Embryonic facial prominence (tissue), 1 donor: Measurements from ENCODE around the gene NCK2.

Experiments
- DNase-seq: peaks from one replicate; pipeline ENCODE4 v3.0.0-alpha.2; 2016; ENCODE audit errors: extremely low spot score

The NCK2 gene

DNA sequence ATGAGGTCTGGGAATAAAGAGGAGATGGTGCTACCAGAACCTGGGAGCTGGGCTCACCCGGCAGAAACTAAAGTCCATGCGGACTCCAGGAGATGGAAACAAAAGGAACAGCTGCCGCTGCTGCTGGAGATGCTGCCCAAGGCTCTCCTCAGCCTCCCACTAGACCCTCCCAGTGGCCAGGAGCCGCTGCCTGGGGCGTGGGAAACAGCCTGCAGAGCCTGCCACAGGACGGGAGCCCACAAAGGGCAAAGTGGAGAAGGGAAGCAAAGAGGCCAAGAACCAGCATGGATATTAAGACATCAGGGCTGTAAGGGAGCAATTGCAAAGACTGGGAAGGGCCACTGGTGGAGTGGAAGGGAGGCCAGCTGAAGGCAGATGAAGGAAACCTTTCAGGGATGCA lies 179.6 kb downstream of the NCK2 start:
- DNase-seq = no peak

DNA sequence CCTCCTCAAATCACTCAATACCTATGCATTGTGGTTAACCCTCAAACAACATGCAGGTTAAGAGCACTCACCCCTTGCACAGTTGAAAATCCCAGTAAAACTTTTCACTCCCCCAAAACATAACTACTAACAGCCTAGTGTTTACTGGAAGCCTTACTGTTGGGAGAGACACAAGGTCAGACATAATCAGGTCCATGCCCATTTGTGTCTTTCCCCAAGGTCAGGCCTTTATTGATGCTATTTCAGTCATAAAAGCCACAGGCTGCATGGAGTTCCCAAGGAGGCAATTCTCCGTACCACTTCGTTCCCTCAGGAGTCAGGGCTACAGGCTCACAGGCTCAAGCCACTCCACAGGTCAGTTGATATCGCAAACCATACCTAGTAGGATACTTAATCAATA lies 180.2 kb downstream of the NCK2 start:
- DNase-seq = no peak

DNA sequence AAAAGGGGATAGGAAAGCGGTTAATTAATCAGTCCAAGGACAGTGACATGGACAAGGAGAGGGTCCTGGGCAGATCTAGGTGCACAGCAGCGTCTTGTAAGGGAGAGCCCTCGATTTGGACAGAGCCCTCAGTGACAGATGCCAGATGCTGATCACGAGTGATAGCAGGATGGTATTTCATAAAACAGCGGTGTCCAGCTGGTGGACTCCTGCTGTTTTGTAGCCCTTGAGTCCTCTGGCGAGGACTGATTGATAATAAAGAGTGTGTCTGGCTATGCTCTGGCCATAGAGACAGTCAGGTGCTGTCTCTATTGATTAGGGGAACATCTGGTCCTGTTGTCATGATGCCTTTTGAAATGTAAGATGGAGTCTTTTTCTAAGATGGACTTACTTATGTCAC lies 180.7 kb downstream of the NCK2 start:
- no peak for DNase-seq

DNA sequence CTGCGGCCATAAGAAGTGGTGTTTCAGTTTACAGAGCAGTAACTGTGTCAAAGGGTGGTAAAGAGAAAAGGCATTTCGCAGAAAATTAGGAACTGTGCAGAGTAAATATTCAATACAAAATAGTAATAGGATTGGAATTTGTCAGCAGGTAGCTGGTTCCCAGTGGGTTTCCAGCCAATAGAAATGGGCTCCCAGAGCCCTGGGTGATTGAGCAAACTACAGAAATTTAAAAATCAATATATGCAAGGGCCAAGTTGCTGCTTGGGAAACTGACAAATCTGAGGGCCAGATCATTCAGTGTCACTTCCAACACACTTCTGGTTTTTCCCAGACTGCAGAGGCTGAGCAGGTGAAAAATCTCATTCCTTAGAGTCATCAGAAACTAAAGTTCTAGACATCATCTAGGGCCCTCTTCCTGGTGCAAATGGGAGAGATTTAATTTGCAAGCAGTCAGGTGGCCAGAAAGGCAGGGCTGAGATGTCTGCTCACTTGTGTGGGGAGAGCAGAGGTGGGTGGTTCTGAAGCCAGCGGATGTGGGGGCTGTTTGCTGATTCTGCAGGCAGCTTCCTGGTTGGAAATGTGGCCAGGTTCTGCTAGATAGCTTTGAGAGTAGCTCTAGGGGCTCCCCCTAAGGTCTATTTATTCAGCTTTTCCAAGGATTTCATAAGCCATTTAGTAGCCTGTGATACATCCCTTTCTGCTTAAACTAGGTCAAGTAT lies 182.4 kb downstream of the NCK2 start:
- no peak for DNase-seq

DNA sequence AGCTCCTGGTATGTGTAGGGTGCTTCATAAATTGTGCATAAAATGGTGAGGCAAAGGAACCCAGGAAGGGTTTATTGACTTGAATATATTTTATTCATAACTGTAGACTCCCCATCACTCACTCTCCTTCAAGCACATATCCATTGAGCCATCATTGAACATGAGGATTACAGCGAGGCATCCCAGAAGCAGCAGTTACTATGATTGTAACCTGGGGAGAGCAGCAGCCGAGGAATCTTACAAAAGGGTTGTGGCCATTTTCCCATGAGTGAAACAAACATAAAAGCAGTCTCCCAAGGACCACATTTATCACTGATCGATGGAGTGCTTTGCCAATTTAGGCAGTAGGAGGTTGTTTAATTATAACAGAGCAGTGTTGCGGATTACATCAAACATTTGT lies 183.4 kb downstream of the NCK2 start:
- DNase-seq = no peak

DNA sequence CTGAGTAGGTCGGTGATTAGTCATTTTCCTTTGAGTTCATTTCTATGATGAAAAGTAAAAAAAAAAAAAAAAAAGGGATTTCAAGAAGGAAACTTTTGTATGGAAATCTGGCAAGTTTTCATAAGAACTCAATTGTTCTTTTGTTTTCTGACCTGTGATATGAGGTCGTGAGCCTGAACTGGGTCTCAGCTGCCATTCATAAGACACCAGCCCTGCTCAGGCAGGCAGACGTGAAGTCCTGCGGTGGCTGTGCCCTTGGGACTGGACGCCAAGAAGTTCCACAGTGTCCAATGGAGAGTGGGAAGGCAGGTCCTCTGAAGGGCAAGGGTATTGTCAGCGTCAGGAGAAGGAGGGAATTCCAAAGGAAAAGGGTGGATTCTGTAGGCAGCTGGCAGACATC lies 183.9 kb downstream of the NCK2 start:
- no peak for DNase-seq

DNA sequence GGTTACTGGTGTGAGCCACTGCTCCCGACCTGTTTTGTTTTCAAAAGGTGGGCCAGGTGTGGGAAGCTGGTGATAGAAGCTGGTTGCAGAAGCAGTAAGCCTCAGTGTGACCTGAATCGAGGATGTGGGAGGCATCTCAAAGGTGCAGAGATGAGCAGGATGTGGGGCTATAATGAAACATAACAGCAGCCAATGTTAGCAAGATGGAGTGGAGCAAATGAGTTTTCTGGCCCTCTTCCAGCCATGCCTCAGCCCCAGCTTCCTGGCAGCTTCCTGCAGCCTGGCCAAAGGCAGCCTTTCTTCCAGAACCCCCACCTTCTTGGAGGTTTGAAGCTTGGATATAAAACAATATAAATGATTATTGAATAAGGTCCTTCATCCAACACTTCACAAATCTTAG lies 184.8 kb downstream of the NCK2 start:
- DNase-seq = no peak

DNA sequence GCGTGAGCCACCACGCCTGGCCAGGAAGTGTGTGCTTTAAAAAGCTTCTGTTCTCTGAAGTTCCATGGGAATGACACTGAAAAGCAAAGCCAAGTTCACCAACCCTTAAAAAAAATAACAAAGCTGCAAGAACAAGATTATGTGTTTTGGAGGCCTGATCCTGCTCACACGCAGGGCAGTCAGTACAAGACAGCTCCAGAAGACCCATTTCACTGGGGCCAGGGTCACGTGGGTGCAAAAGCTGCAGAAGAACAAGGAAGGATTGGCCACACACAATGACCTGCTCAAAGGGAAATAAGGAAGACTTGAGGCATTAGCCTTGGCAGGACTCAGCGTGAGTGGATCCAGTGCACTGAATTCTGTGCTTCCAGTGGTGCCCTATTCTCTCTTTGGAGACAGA lies 187.9 kb downstream of the NCK2 start:
- DNase-seq = no peak

DNA sequence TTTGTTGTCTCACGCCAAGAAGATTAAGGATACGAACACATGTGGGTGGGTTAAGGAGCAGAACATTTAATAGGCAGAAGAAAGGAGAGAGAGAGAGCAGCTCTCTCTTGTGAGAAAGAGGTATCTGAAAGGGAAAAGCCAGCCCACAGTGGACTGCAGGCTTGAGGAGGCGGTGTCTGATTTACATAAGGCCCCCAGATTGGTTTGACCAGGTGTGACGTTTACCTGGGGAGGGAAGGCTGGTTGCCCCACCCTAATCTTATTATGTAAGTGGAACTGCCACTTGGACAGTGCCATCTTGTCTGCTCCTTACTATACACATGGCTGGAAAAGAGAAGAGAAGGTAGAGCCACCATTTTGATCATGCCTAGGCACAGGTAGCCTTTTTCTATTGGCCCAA lies 189.2 kb downstream of the NCK2 start:
- DNase-seq = no peak

DNA sequence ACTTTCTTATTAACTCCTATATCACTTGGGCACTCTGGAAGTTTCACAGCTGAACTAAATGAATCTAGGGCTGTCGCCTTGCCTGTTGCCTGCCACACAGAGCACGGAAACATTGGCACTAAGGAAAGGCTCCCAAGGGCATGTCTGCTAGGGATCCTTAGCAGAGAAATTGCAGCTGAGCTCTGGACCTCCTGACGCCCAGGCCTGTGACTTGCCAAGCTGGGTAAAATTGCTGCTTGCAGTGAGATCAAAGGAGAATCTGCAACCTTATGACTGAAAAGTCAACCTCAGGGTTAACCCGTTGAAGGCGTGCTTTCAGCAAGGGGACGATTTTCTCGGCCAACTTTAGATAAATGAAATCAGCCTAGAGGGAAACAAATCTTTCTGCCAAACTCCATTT lies 189.8 kb downstream of the NCK2 start:
- DNase-seq = no peak

DNA sequence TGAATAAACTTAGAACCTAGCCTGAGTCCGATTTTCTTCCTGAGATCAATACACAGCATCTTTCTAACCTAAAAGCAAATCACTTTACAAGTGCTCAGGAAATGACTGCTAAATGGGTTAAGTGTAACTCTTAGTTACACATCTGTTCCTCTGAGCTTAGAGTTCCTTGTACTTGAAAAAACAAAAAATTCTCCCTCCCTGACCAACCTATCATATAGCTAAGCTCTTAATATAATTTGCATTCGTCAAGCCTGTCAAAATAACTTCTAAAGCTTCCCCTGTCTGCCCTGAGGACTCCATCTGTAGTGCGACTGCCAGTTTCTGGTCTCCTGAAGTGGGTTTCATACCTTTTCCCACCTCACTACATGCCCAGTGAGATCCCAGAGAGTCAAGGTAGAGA lies 190.4 kb downstream of the NCK2 start:
- peak; percentile 57 for DNase-seq

DNA sequence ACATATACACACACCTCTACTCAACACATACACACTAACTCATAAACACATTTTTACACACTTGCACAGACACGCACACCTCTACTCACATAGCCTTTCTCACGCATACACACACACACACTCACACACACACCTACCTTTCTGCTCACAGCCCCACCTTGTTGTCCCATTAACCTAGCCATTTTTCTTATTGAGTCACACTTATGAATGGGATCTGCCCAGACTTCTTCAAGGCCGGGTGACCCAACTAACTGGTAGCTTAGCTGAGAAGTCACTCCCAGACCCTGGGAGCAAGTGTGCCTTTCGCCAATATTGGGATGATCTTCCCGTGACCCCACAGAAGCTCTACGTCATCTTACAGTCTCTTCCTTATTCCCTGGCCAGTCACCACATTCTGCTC lies 192.2 kb downstream of the NCK2 start:
- DNase-seq = no peak

DNA sequence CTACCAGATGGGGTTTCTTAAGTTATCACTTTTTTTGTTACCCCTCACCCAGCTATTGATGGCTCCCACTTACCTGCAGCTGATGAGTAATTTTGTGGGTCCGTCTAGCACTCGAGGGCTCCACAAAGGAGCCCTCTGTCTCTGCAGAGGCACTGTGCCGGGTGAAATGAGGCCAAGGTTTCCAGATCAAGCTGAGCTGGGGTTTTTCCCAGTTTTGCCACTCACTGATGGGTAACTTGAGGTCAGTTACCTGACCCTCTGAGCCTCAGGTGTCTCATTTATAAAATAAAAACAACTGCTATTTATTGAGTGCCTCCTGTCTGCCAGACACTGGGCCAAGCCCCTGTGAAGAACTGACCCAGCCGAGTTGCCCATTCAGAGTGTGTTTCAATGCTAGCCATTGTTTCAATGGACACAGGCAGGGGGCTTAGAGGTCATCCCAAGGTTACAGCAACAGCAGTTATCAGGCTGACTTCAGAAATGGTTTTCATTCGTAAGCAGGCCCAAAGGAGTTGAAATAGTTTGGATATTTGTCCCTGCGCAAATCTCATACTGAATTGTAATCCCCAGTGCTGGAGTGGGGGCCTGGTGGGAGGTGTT lies 192.9 kb downstream of the NCK2 start:
- no peak for DNase-seq
